Activated B cell treated with CpG ODN at 0.5 μM for 24 hours (primary cell): ENCODE data around the gene FMN1. TPM values are rescaled to one million over a fixed set of nuclear protein-coding genes. Genes with fewer than 3 reads are reported as not detected.

Source experiments
- ATAC-seq: fragments of 200-7000 bp; cut with Tn5 transposase; one replicate; pipeline ENCODE4 v1.10.0; 2021; ENCODE audit warnings: low read depth, mild to moderate bottlenecking, moderate library complexity
- CTCF ChIA-PET: fragments of 350-600 bp; sonication (Branson Sonifier 250); formaldehyde crosslinking; loops from one replicate; lab custom pipeline; 2021; ENCODE audit warnings: antibody characterized with exemption; lab: Charles Lee
- POLR2A ChIA-PET: fragments of 350-600 bp; sonication (Branson Sonifier 250); formaldehyde crosslinking; loops from one replicate; lab custom pipeline; 2021; ENCODE audit warnings: antibody characterized with exemption; lab: Charles Lee
- DNase-seq: peaks from one replicate; pipeline ENCODE4 v3.0.0; 2022
- H3K27ac Mint-ChIP-seq: one replicate; pipeline ENCODE4 v1.8.0; 2020; ENCODE audit warnings: mixed read lengths
- H3K27me3 Mint-ChIP-seq: one replicate; pipeline ENCODE4 v1.8.0; 2021; ENCODE audit warnings: mixed read lengths
- H3K36me3 Mint-ChIP-seq: one replicate; pipeline ENCODE4 v1.8.0; 2021; ENCODE audit warnings: low read depth, mixed read lengths
- H3K4me1 Mint-ChIP-seq: one replicate; pipeline ENCODE4 v1.8.0; 2021; ENCODE audit warnings: mixed read lengths
- H3K4me3 Mint-ChIP-seq: one replicate; pipeline ENCODE4 v1.8.0; 2020; ENCODE audit warnings: mild to moderate bottlenecking, mixed read lengths
- H3K9me3 Mint-ChIP-seq: one replicate; pipeline ENCODE4 v1.8.0; 2020; ENCODE audit warnings: mixed read lengths
- CTCF ChIP-seq: fragments of 200-600 bp; IDR thresholded peaks from one replicate; pipeline ENCODE4 v1.8.0; 2022; ENCODE audit warnings: antibody characterized with exemption, mild to moderate bottlenecking
- intact Hi-C: fragments of 100-400 bp; cut with micrococcal nuclease; formaldehyde crosslinking; loops from one replicate; pipeline ENCODE4 v1.15.1; 2024
- total RNA-seq: library from RNA; stranded (reverse); gene quantifications from 2 replicates; pipeline ENCODE4 v1.2.3, GENCODE V29; 2022

The FMN1 gene
- total RNA-seq, 1 donor from 2014 or later = 0.80 TPM

- POLR2A ChIA-PET = no interaction called here
- CTCF ChIA-PET = no interaction called here
- Mint-ChIP-seq H3K27ac (no peak overlapping the region), H3K4me1 (no peaks in the 10 kb centered on the region), H3K9me3 (no peaks in the 10 kb centered on the region), H3K36me3 (no peaks in the 10 kb centered on the region), H3K4me3 (no peak overlapping the region), H3K27me3 (peaks cover 12% of the 10 kb centered on the region)
- no peak for DNase-seq
- no peak for ATAC-seq
- TF ChIP-seq CTCF = no peak
- intact Hi-C loops = loop anchor here (2.0 kb wide), 1 partner anchor 19 kb away; no protein-coding TSS in a partner anchor
Observed at GRCh38 chr15:32983679-32984078, 210.8 kb downstream of the FMN1 start.

- ChIA-PET CTCF (interaction anchor here (2.2 kb wide), 1 partner anchor 12 kb away, joined by 6 read pairs; no protein-coding TSS in a partner anchor), POLR2A (no interaction called here)
- no peaks in the 10 kb centered on the region for H3K9me3 Mint-ChIP-seq
- peaks cover 13% of the 10 kb centered on the region for H3K27me3 Mint-ChIP-seq
- no peaks in the 10 kb centered on the region for H3K36me3 Mint-ChIP-seq
- intact Hi-C loops = no loop called here
- H3K27ac Mint-ChIP-seq = no peak overlapping the region
- H3K4me3 Mint-ChIP-seq = no peak overlapping the region
- no peaks in the 10 kb centered on the region for H3K4me1 Mint-ChIP-seq
- TF ChIP-seq CTCF = no peak
- DNase-seq (no peak), ATAC-seq (no peak)
Observed at GRCh38 chr15:32982001-32982400, 212.5 kb downstream of the FMN1 start.

- no peak overlapping the region for H3K4me3 Mint-ChIP-seq
- DNase-seq (no peak), ATAC-seq (no peak)
Observed at GRCh38 chr15:32981536-32981935, 213.0 kb downstream of the FMN1 start.

GRCh38 chr15:32979710-32980109 is 214.8 kb downstream of the FMN1 start:
- ATAC-seq = no peak
- Mint-ChIP-seq H3K27ac (no peak overlapping the region), H3K4me3 (no peak overlapping the region), H3K27me3 (peaks cover 26% of the 10 kb centered on the region), H3K9me3 (no peaks in the 10 kb centered on the region), H3K36me3 (no peaks in the 10 kb centered on the region), H3K4me1 (no peaks in the 10 kb centered on the region)
- no peak for TF ChIP-seq CTCF
- DNase-seq = no peak
- intact Hi-C loops = no loop called here
- ChIA-PET POLR2A (no interaction called here), CTCF (no interaction called here)

More at GRCh38 chr15:32981536-32981935, 213.0 kb downstream of the FMN1 start:
- no peak for TF ChIP-seq CTCF
- ChIA-PET CTCF (interaction anchor here (2.2 kb wide), 1 partner anchor 12 kb away, joined by 6 read pairs; no protein-coding TSS in a partner anchor), POLR2A (no interaction called here)
- no peaks in the 10 kb centered on the region for H3K9me3 Mint-ChIP-seq
- intact Hi-C loops = no loop called here
- H3K27ac Mint-ChIP-seq = no peak overlapping the region
- H3K4me1 Mint-ChIP-seq = no peaks in the 10 kb centered on the region
- H3K27me3 Mint-ChIP-seq = peaks cover 15% of the 10 kb centered on the region
- H3K36me3 Mint-ChIP-seq = no peaks in the 10 kb centered on the region

GRCh38 chr15:32977506-32977905 is 217.0 kb downstream of the FMN1 start:
- no peak for ATAC-seq
- Mint-ChIP-seq H3K4me1 (no peaks in the 10 kb centered on the region), H3K36me3 (no peaks in the 10 kb centered on the region), H3K9me3 (no peaks in the 10 kb centered on the region), H3K27ac (no peak overlapping the region), H3K4me3 (no peak overlapping the region), H3K27me3 (peaks cover 22% of the 10 kb centered on the region)
- ChIA-PET POLR2A (no interaction called here), CTCF (no interaction called here)
- TF ChIP-seq CTCF = no peak
- no peak for DNase-seq
- intact Hi-C loops = no loop called here
